HG03575 (cell line): ENCODE data around the gene KCNS1.
"Not testable (repeated sequence)": the region's sequence is repeated elsewhere in the genome, so short reads cannot be mapped to it uniquely, and the experiment has no call there.

Experiments
- ATAC-seq: cut with Tn5 transposase; IDR thresholded peaks from one replicate; pipeline ENCODE4 v1.9.1; 2021; ENCODE audit not compliant: unreplicated experiment, insufficient number of reproducible peaks, low FRiP score; ENCODE audit errors: extremely low read depth

The KCNS1 gene, protein sequence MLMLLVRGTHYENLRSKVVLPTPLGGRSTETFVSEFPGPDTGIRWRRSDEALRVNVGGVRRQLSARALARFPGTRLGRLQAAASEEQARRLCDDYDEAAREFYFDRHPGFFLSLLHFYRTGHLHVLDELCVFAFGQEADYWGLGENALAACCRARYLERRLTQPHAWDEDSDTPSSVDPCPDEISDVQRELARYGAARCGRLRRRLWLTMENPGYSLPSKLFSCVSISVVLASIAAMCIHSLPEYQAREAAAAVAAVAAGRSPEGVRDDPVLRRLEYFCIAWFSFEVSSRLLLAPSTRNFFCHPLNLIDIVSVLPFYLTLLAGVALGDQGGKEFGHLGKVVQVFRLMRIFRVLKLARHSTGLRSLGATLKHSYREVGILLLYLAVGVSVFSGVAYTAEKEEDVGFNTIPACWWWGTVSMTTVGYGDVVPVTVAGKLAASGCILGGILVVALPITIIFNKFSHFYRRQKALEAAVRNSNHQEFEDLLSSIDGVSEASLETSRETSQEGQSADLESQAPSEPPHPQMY

GRCh38 chr20:45100563-45101245, at the start of gene KCNS1:
TSS of gene KCNS1 (minus strand) at chr20:45101127. CDS start at chr20:45099236, 1,891 bp downstream.
- no peak for ATAC-seq

GRCh38 chr20:45149062-45149461, 48.1 kb upstream of the KCNS1 start:
- ATAC-seq: no peak

DNA sequence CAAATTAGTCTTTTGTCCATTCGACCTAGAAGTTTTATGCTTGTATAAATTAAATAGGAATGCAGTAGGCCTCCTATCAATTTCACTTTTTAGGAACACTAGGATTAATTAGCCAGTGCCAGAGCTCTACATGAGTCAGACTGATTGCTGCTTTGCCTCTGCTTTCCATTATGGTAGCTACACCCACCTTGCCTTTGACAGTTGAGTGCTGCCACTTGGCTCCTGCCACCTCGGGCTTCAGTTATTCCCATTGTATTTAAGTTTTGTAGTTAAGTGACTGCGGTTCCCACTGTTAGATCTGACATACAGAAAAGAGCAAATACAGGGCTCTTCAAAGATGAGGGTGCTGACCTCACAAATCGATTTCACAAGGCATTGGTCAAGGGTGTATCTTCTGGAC, 39.9 kb upstream of the KCNS1 start:
- no peak for ATAC-seq

- ATAC-seq: not testable (repeated sequence)
These were observed 38.9 kb upstream of the KCNS1 start for GRCh38 chr20:45139733-45140375.

- ATAC-seq: no peak
These were observed 37.8 kb upstream of the KCNS1 start for GRCh38 chr20:45138561-45139300.

DNA sequence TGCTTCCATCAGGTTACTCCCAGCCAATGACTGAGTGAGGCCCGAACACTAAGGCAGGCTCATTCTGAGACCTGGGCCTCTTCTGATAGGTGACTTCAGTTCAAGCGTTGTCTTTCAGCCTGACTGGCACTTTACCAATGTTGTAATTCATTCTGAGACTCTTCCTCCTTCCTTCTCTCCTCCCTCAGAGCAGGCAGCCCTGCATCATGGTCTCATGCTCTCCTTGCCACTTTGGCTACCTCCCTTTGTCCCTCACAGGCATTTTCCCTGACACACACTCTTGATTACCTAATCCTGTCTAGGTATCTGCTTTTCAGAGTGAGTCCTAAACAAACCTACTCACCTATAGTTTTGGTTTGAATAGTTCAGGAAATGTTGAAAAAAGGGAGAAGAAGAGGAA, 36.0 kb upstream of the KCNS1 start:
- no peak for ATAC-seq

GRCh38 chr20:45128099-45128498, 27.2 kb upstream of the KCNS1 start:
- ATAC-seq: no peak

DNA sequence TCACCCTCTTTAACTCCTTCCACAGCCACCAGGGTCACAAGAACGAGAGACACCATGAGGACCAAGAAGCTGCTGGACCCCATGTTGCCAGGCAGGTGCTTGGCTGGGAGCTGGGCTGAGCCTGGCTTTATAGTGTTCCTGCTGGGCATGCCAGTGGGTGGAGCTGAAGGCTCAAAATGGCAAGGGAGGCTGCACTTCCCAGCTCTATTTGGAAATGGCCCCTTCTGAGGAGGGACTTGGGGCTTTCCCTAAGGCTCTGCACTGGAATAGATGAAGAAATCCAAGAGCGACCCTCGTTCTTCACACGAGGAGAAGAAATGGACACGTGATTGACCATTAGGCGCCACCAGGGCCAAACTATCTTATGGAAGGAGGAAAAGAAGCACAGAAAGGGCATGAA, 23.4 kb upstream of the KCNS1 start, which contains the start of gene WFDC12:
WFDC12 (minus strand) TSS at position 101 of the 400 bp plus-strand sequence; CDS start at position 83, 18 bp downstream.
- ATAC-seq: no peak

DNA sequence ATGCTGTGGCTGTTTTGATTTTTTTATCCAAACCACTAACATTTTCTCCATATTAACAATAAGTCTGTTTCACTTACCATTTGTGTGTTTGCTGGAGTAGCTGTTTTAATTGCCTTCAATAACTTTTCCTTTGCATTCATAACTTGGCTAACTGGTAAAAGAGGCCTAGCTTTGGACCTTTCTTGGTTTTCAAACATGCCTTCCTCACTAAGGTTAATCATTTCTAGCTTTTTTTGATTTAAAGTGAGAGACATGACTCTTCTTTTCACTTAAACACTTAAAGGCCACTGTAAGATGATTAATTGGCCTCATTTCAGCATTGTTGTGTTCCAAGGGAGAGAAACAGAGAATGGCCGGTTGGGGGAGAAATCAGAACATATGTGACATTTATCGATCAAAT, 20.5 kb upstream of the KCNS1 start:
- no peak for ATAC-seq

- ATAC-seq: no peak
These were observed 18.8 kb upstream of the KCNS1 start for GRCh38 chr20:45119556-45120266.

GRCh38 chr20:45118028-45118427, 17.1 kb upstream of the KCNS1 start:
- ATAC-seq: no peak

GRCh38 chr20:45117581-45117980, 16.7 kb upstream of the KCNS1 start:
- no peak for ATAC-seq

- ATAC-seq: no peak
These were observed 14.9 kb upstream of the KCNS1 start for GRCh38 chr20:45115829-45116228.

DNA sequence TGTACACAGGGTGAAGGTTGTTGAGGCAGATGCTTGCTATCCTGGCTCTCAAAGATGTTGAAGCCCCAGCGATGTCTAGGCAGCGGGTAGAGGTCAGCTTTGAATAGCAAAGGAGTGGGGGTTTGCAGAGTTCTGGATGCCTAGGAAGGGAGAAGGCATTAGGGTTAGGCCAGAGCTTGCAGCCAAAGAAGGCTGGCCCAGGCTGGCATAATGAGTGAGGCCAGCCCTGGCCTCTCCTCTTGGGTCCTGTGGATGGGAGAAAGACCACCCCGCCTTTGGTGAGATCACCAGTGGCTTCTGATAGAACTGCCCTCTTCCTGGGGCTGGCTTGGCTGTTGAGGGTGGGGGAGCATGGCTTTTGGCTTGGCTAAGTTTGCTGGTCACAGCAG, 14.5 kb upstream of the KCNS1 start:
- ATAC-seq: no peak

DNA sequence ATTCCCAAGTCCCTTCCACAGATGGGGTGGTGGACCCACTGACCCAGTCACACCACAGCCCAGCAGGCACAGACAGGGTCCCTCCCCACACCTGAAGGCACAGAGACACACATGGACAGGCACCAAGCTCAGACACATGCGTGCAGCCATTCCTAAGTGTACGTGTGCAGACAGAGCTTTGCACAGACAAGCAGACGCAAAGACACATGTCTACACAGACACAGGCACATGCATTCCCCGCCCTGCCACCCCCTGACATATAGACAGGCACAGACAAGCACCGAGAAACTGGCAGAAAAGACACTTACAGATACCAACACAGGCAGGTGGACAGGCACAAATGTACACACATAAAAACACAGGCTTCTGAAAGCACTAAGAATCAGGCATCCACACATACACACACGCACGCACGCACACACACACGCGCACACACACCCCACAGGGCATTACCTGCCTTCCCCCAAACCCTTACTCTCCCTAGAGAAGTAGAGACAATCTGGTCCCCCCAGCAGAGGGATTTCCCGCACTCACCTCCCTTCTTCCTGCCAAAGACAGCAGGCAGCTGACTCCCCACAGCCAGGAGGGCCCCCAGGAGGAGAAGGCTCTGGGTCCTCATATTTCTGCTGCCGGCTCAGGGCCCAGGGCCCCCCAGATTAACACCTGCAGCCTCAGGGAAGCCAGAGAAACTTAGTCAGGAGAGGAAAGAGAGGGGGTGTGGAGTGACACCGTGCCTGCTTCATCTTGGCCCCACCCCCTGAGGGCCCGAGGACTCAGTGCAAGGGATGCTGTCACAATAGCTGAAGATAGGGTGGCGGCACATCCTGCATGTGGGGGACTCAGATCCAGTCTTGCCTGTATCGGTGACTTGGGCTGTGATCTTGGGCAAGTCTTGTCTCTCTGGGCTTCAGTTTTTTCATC, 13.8 kb upstream of the KCNS1 start, which contains the start of gene WFDC5:
WFDC5 (minus strand) TSS at position 710 of the 921 bp plus-strand sequence; CDS start at position 619, 91 bp downstream.
- ATAC-seq: no peak

DNA sequence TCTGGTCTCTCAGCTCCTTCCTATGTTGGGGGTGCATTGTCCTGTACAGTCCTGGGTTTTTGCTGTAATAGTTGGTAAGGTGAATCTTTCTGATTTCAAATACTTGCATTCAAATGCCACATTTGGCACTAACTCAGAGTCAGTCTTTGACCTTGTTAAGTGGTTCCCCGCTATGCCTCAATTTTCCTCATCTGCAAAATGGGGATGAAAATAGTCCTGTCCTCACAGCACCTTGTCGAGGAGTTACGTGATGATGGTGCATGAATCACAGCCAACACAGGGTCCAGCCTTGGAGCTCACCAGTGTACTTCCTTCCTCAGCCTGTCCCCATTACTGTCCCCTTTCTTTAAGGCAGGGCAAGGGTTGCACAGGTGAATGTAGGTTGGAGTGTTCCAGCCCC, 12.9 kb upstream of the KCNS1 start:
- ATAC-seq: no peak

GRCh38 chr20:45112754-45113153, 11.8 kb upstream of the KCNS1 start:
- ATAC-seq: no peak
